HEK293T (cell line): ENCODE data around the gene ALPG.
"Not testable (repeated sequence)": the region's sequence is repeated elsewhere in the genome, so short reads cannot be mapped to it uniquely, and the experiment has no call there.

Source experiments
- ARNT ChIP-seq: fragments of 450-650 bp; IDR thresholded peaks from 2 replicates; pipeline ENCODE4 v1.6.1; 2017; ENCODE audit warnings: mild to moderate bottlenecking
- BHLHE40 ChIP-seq: fragments of 450-650 bp; IDR thresholded peaks from 2 replicates; pipeline ENCODE4 v1.6.1; 2016; ENCODE audit warnings: mild to moderate bottlenecking, moderate library complexity, borderline replicate concordance
- ELF4 ChIP-seq: fragments of 450-650 bp; IDR thresholded peaks from 2 replicates; pipeline ENCODE4 v1.6.1; 2017; ENCODE audit warnings: antibody characterized with exemption
- FOXA1 ChIP-seq: fragments of 450-650 bp; IDR thresholded peaks from 2 replicates; pipeline ENCODE4 v1.6.1; 2016; ENCODE audit warnings: mild to moderate bottlenecking
- FOXK2 ChIP-seq: fragments of 450-650 bp; IDR thresholded peaks from 2 replicates; pipeline ENCODE4 v1.6.1; 2016; ENCODE audit warnings: mild to moderate bottlenecking
- FOXM1 ChIP-seq: fragments of 450-650 bp; IDR thresholded peaks from 2 replicates; pipeline ENCODE4 v1.6.1; 2017; ENCODE audit warnings: mild to moderate bottlenecking, borderline replicate concordance
- HDGF ChIP-seq: fragments of 450-650 bp; IDR thresholded peaks from 2 replicates; pipeline ENCODE4 v1.6.1; 2017; ENCODE audit warnings: antibody characterized with exemption, borderline replicate concordance
- LEF1 ChIP-seq: fragments of 450-650 bp; IDR thresholded peaks from 2 replicates; pipeline ENCODE4 v1.6.1; 2017; ENCODE audit warnings: mild to moderate bottlenecking, borderline replicate concordance
- SP1 ChIP-seq: fragments of 450-650 bp; IDR thresholded peaks from 2 replicates; pipeline ENCODE4 v1.6.1; 2017
- SUZ12 ChIP-seq: fragments of 450-650 bp; IDR thresholded peaks from 2 replicates; pipeline ENCODE4 v1.6.1; 2016; ENCODE audit warnings: mild to moderate bottlenecking
- TARDBP ChIP-seq: fragments of 450-650 bp; IDR thresholded peaks from 2 replicates; pipeline ENCODE4 v1.6.1; 2016
- ZNF384 ChIP-seq: fragments of 450-650 bp; IDR thresholded peaks from 2 replicates; pipeline ENCODE4 v1.6.1; 2016
- TF ChIP-seq, protein P1 (sequence below): fragments of 450-650 bp; IDR thresholded peaks from 2 replicates; pipeline ENCODE4 v1.6.1; 2016

- TF ChIP-seq ARNT, ZNF384, HDGF, FOXM1, FOXA1, BHLHE40, SP1, LEF1, SUZ12, FOXK2, ELF4, TARDBP: not testable (repeated sequence)
- TF ChIP-seq, protein P1, sequence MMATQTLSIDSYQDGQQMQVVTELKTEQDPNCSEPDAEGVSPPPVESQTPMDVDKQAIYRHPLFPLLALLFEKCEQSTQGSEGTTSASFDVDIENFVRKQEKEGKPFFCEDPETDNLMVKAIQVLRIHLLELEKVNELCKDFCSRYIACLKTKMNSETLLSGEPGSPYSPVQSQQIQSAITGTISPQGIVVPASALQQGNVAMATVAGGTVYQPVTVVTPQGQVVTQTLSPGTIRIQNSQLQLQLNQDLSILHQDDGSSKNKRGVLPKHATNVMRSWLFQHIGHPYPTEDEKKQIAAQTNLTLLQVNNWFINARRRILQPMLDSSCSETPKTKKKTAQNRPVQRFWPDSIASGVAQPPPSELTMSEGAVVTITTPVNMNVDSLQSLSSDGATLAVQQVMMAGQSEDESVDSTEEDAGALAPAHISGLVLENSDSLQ = not testable (repeated sequence)
Measured at GRCh38 chr2:232408269-232408668, 1.6 kb downstream of the ALPG start.
